Activated naive CD4-positive, alpha-beta T cell treated with anti-CD3 and anti-CD28 coated beads, Interleukin-2, amount 50 U/mL, for 16 hours (primary cell): ENCODE data around the gene ZNF346.
A peak's percentile ranks its signal among the peaks of the same experiment; 100 is the strongest.
"Not testable (repeated sequence)": the region's sequence is repeated elsewhere in the genome, so short reads cannot be mapped to it uniquely, and the experiment has no call there.

Experiments used
- DNase-seq: peaks from one replicate; pipeline ENCODE4 v3.0.0-alpha.2; 2020

ZNF346 gene

GRCh38 chr5:177022386-177023302 lies at the start of gene ZNF346:
Gene ZNF346 (plus strand): TSS chr5:177022696. CDS start chr5:177022739, 43 bp downstream.
- DNase-seq, result peak; percentile 91

- no peak for DNase-seq
Observed at GRCh38 chr5:176979669-176980068, 42.8 kb upstream of the ZNF346 start.

GRCh38 chr5:176980818-176981217 lies 41.7 kb upstream of the ZNF346 start:
- no peak for DNase-seq

- DNase-seq, result not testable (repeated sequence)
Observed at GRCh38 chr5:176983112-176983511, 39.4 kb upstream of the ZNF346 start.

- not testable (repeated sequence) for DNase-seq
Observed at GRCh38 chr5:176983593-176983992, 38.9 kb upstream of the ZNF346 start.

- DNase-seq, result not testable (repeated sequence)
Observed at GRCh38 chr5:176984176-176984575, 38.3 kb upstream of the ZNF346 start.

- DNase-seq, result no peak
Observed at GRCh38 chr5:176985516-176985915, 37.0 kb upstream of the ZNF346 start.

GRCh38 chr5:176986280-176986679 lies 36.2 kb upstream of the ZNF346 start:
- DNase-seq, result no peak

- DNase-seq, result no peak
Observed at GRCh38 chr5:176987583-176987982, 34.9 kb upstream of the ZNF346 start.

- not testable (repeated sequence) for DNase-seq
Observed at GRCh38 chr5:176993081-176993480, 29.4 kb upstream of the ZNF346 start.

- no peak for DNase-seq
Observed at GRCh38 chr5:176994460-176995121, 27.9 kb upstream of the ZNF346 start.

- no peak for DNase-seq
Observed at GRCh38 chr5:176995122-176995490, 27.4 kb upstream of the ZNF346 start.

GRCh38 chr5:176995896-176996767 lies 26.4 kb upstream of the ZNF346 start:
- no peak for DNase-seq

- DNase-seq, result no peak
Observed at GRCh38 chr5:176996780-176997179, 25.7 kb upstream of the ZNF346 start.

GRCh38 chr5:176998828-176999227 lies 23.7 kb upstream of the ZNF346 start:
- no peak for DNase-seq

- DNase-seq, result not testable (repeated sequence)
Observed at GRCh38 chr5:176999526-176999925, 23.0 kb upstream of the ZNF346 start.

- DNase-seq, result no peak
Observed at GRCh38 chr5:177003649-177004048, 18.8 kb upstream of the ZNF346 start.

GRCh38 chr5:177004961-177005360 lies 17.5 kb upstream of the ZNF346 start:
- no peak for DNase-seq

GRCh38 chr5:177005619-177006264 lies 16.8 kb upstream of the ZNF346 start:
- DNase-seq, result peak; percentile 77

GRCh38 chr5:177006265-177006972 lies 16.1 kb upstream of the ZNF346 start, which contains the start of gene UIMC1:
Gene UIMC1 (minus strand): TSS chr5:177006779. CDS start chr5:176982615, 24,164 bp downstream.
- peak; percentile 92 for DNase-seq

- DNase-seq, result no peak
Observed at GRCh38 chr5:177008716-177009115, 13.8 kb upstream of the ZNF346 start.

GRCh38 chr5:177010153-177010552 lies 12.3 kb upstream of the ZNF346 start:
- no peak for DNase-seq
